ENCODE data around the gene C18orf32.

DNA sequence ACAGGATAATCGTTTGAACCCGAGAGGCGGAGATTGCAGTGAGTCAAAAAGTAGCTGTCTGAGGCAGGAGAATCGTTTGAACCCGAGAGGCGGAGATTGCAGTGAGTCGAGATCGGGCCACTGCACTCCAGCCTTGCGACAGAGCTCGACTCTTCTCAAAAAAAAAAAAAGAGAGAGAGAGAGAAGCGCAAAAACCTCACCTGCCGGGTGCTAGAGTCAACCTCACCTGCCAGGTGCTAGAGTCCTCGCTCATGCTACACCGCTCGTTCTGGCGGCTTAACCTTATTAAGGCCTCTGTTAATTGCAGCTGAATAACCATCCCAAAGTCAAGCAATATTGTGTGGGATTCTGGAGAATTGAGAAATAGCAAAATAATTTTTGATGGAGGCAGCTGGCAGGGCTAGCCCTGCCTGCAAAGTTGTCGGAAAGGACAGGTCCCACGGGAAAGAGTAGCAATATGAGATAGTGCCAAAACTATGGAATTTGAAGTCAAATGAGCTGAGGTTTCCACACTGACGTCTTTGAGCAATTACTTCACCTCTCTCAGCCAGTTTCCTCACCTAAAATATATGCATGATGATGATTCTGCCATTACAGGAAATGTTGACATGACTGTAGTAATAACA is 25.9 kb downstream of the C18orf32 start:
- no peak for TF ChIP-seq EZH2 (IDR thresholded peaks at IDR 0.05; ENCODE audit: borderline replicate concordance, control insufficient read depth, low read depth, low read length)
- TF ChIP-seq, protein P1, sequence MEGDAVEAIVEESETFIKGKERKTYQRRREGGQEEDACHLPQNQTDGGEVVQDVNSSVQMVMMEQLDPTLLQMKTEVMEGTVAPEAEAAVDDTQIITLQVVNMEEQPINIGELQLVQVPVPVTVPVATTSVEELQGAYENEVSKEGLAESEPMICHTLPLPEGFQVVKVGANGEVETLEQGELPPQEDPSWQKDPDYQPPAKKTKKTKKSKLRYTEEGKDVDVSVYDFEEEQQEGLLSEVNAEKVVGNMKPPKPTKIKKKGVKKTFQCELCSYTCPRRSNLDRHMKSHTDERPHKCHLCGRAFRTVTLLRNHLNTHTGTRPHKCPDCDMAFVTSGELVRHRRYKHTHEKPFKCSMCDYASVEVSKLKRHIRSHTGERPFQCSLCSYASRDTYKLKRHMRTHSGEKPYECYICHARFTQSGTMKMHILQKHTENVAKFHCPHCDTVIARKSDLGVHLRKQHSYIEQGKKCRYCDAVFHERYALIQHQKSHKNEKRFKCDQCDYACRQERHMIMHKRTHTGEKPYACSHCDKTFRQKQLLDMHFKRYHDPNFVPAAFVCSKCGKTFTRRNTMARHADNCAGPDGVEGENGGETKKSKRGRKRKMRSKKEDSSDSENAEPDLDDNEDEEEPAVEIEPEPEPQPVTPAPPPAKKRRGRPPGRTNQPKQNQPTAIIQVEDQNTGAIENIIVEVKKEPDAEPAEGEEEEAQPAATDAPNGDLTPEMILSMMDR (IDR thresholded peaks at IDR 0.05 in 2 of 3, conservative IDR thresholded peaks at IDR 0.05 in 1 of 3; ENCODE audit: control insufficient read depth in 2 of 3, extremely low read depth in 1 of 3, insufficient read depth in 1 of 3, low read depth in 3 of 3, low read length in 3 of 3) = no peak
- TF ChIP-seq, protein P2, sequence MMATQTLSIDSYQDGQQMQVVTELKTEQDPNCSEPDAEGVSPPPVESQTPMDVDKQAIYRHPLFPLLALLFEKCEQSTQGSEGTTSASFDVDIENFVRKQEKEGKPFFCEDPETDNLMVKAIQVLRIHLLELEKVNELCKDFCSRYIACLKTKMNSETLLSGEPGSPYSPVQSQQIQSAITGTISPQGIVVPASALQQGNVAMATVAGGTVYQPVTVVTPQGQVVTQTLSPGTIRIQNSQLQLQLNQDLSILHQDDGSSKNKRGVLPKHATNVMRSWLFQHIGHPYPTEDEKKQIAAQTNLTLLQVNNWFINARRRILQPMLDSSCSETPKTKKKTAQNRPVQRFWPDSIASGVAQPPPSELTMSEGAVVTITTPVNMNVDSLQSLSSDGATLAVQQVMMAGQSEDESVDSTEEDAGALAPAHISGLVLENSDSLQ (IDR thresholded peaks at IDR 0.05) = no peak
- no peak for TF ChIP-seq NFIC (IDR thresholded peaks at IDR 0.05; ENCODE audit: low read depth, low read length)
- no peak for TF ChIP-seq JUND (IDR thresholded peaks at IDR 0.05; ENCODE audit: low read depth, low read length)
- TF ChIP-seq EP300 (IDR thresholded peaks at IDR 0.05; ENCODE audit: borderline replicate concordance in 1 of 2, control insufficient read depth in 1 of 2, low read depth in 2 of 2, low read length in 2 of 2) = no peak
- TF ChIP-seq RELA (IDR thresholded peaks at IDR 0.05; ENCODE audit: borderline replicate concordance, partially characterized antibody) = no peak
- no peak for TF ChIP-seq GABPA (IDR thresholded peaks at IDR 0.05; ENCODE audit: low read depth)
- no peak for TF ChIP-seq ATF2 (IDR thresholded peaks at IDR 0.05; ENCODE audit: low read length)
- TF ChIP-seq TARDBP (IDR thresholded peaks at IDR 0.05; ENCODE audit: borderline replicate concordance) = no peak
- TF ChIP-seq SREBF2 (IDR thresholded peaks at IDR 0.05; ENCODE audit: low read length) = no peak
- TF ChIP-seq SIN3A (IDR thresholded peaks at IDR 0.05; ENCODE audit: low read depth, low read length) = no peak
- TF ChIP-seq, protein P3, sequence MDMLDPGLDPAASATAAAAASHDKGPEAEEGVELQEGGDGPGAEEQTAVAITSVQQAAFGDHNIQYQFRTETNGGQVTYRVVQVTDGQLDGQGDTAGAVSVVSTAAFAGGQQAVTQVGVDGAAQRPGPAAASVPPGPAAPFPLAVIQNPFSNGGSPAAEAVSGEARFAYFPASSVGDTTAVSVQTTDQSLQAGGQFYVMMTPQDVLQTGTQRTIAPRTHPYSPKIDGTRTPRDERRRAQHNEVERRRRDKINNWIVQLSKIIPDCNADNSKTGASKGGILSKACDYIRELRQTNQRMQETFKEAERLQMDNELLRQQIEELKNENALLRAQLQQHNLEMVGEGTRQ (IDR thresholded peaks at IDR 0.05; ENCODE audit: borderline replicate concordance, low read depth, low read length) = no peak
- no peak for TF ChIP-seq CHD4 (IDR thresholded peaks at IDR 0.05)

All from GM12878 (cell line).